Thyroid gland (tissue), 4 donors: ENCODE data around the gene ALDH2. TPM values are rescaled to one million over a fixed set of nuclear protein-coding genes. Genes with fewer than 3 reads are reported as not detected.
A peak's percentile ranks its signal among the peaks of the same experiment; 100 is the strongest.
"Not testable (repeated sequence)": the region's sequence is repeated elsewhere in the genome, so short reads cannot be mapped to it uniquely, and the experiment has no call there.

Experiments used
- DNase-seq, 2 donors: peaks; one replicate each; pipeline ENCODE4 v3.0.0-alpha.2; 2019
- H3K27ac ChIP-seq, 3 donors: fragments of 200-600 bp; sonication (generic); 1 replicate in 2 of 3; 2 replicates in 1 of 3; pipeline ENCODE4 v1.5.1; 2016 to 2019; ENCODE audit warnings: mild to moderate bottlenecking in 1 of 3, moderate library complexity in 1 of 3
- H3K27me3 ChIP-seq: fragments of 200-600 bp; sonication (generic); one replicate; pipeline ENCODE4 v1.5.1; 2019
- H3K36me3 ChIP-seq, 2 donors: fragments of 200-600 bp; sonication (generic); one replicate each; pipeline ENCODE4 v1.5.1; 2016 to 2019
- H3K4me1 ChIP-seq, 2 donors: fragments of 200-600 bp; sonication (generic); one replicate each; pipeline ENCODE4 v1.5.1; 2017 to 2019
- H3K4me3 ChIP-seq, 3 donors: fragments of 200-600 bp; sonication (generic); replicated peaks in 1 of 3; 1 replicate in 2 of 3; 2 replicates in 1 of 3; pipeline ENCODE4 v1.5.1; 2016; ENCODE audit warnings: mild to moderate bottlenecking in 1 of 3
- H3K9me3 ChIP-seq: fragments of 200-600 bp; sonication (generic); one replicate; pipeline ENCODE4 v1.5.1; 2017
- CTCF ChIP-seq, 6 experiments: fragments of 200-600 bp in 3 of 6; fragments of 450-650 bp in 3 of 6; sonication (generic) in 3 of 6; IDR thresholded peaks; one replicate each; pipeline ENCODE4 v1.5.1; 2016 to 2019; ENCODE audit warnings: antibody characterized with exemption in 6 of 6, mild to moderate bottlenecking in 2 of 6, inconsistent platforms in 1 of 6, moderate library complexity in 1 of 6
- POLR2A ChIP-seq, 2 donors: fragments of 450-650 bp; IDR thresholded peaks; one replicate each; pipeline ENCODE4 v1.6.1; 2017; ENCODE audit warnings: antibody characterized with exemption in 2 of 2, mild to moderate bottlenecking in 2 of 2, moderate library complexity in 1 of 2
- WGBS, 2 donors: methylation state at CpG; one replicate each; pipeline ENCODE4 v1.1.5; 2017; 5-methylcytosine and 5-hydroxymethylcytosine counted together
- intact Hi-C: fragments of 100-400 bp; cut with DNase I; formaldehyde crosslinking; loops from one replicate; pipeline ENCODE4 v1.15.1; 2023
- total RNA-seq, 4 donors: library from RNA; depleted of rRNA; stranded (reverse); fragments of >200 nt; gene quantifications; one replicate each; pipeline ENCODE4 v1.2.3, GENCODE V29; 2016

ALDH2 gene
- total RNA-seq = 100 to 1,000 TPM in 2 of 4 donors, 10 to 100 TPM in 2; 90.7 to 112 (median 97.8) TPM

GRCh38 chr12:111766608-111767361, at the start of gene ALDH2:
Gene ALDH2 (plus strand): TSS chr12:111766933. CDS start chr12:111766983, 50 bp downstream.
- intact Hi-C loops = no loop called here
- peak within 1 kb of the TSS; percentile 68 to 78 (median 77) for H3K27ac ChIP-seq
- H3K4me3 ChIP-seq = peak within 1 kb of the TSS; percentile 11 to 96 (median 59)
- TF ChIP-seq CTCF (IDR thresholded peaks at IDR 0.05) = no peak
- TF ChIP-seq POLR2A (IDR thresholded peaks at IDR 0.05) = peak; percentile 11 to 91
- peaks cover 22 to 31% of the 10 kb centered on the region in 2 donors for H3K4me1 ChIP-seq
- H3K36me3 ChIP-seq = no peaks in the 10 kb centered on the region
- no peaks in the 10 kb centered on the region for H3K9me3 ChIP-seq
- DNase-seq = peak; percentile 78
- WGBS, 2 donors = 1 to 3% methylated on average over 10 to 20 of the region's 73 CpGs
- no peaks in the 10 kb centered on the region for H3K27me3 ChIP-seq

- H3K27me3 ChIP-seq, H3K27ac ChIP-seq, H3K9me3 ChIP-seq, H3K4me3 ChIP-seq, intact Hi-C loops, H3K4me1 ChIP-seq, H3K36me3 ChIP-seq, DNase-seq: not testable (repeated sequence)
- 93 to 97% methylated on average over 10 of the region's 10 CpGs for WGBS, 2 donors
Measured at GRCh38 chr12:111719316-111719715, 47.4 kb upstream of the ALDH2 start.

- H3K4me3 ChIP-seq = no peak overlapping the region
- no peaks in the 10 kb centered on the region for H3K9me3 ChIP-seq
- H3K36me3 ChIP-seq = peaks cover 3 to 8% of the 10 kb centered on the region in 2 donors
- no peak overlapping the region for H3K27ac ChIP-seq
- WGBS, 2 donors = 97% methylated on average over 6 of the region's 6 CpGs
- intact Hi-C loops = no loop called here
- DNase-seq = no peak
- H3K27me3 ChIP-seq = no peaks in the 10 kb centered on the region
- peaks cover 0 to 4% of the 10 kb centered on the region in 2 donors for H3K4me1 ChIP-seq
- TF ChIP-seq POLR2A (IDR thresholded peaks at IDR 0.05) = no peak
- no peak for TF ChIP-seq CTCF (IDR thresholded peaks at IDR 0.05)
Measured at GRCh38 chr12:111720457-111720856, 46.3 kb upstream of the ALDH2 start.

- 97 to 100% methylated on average over 13 to 36 of the region's 46 CpGs for WGBS, 2 donors
- intact Hi-C loops, H3K9me3 ChIP-seq, H3K27me3 ChIP-seq, H3K4me3 ChIP-seq, DNase-seq, H3K4me1 ChIP-seq, H3K27ac ChIP-seq: not testable (repeated sequence)
- peaks cover 3 to 17% of the 10 kb centered on the region in 2 donors for H3K36me3 ChIP-seq
Measured at GRCh38 chr12:111723646-111724360, 42.9 kb upstream of the ALDH2 start.

- DNase-seq = no peak
- no peaks in the 10 kb centered on the region for H3K27me3 ChIP-seq
- H3K4me3 ChIP-seq = no peak overlapping the region
- WGBS, 2 donors = 97 to 98% methylated on average over 2 of the region's 2 CpGs
- H3K36me3 ChIP-seq = peaks cover 10 to 20% of the 10 kb centered on the region in 2 donors
- no peaks in the 10 kb centered on the region for H3K4me1 ChIP-seq
- TF ChIP-seq POLR2A (IDR thresholded peaks at IDR 0.05) = no peak
- TF ChIP-seq CTCF (IDR thresholded peaks at IDR 0.05) = no peak
- no peaks in the 10 kb centered on the region for H3K9me3 ChIP-seq
- no peak overlapping the region for H3K27ac ChIP-seq
- intact Hi-C loops = no loop called here
Measured at GRCh38 chr12:111728795-111729194, 37.9 kb upstream of the ALDH2 start.

- Histone ChIP-seq H3K27ac (no peak overlapping the region), H3K27me3 (no peaks in the 10 kb centered on the region), H3K4me3 (no peak overlapping the region), H3K4me1 (no peaks in the 10 kb centered on the region), H3K36me3 (peaks cover 18 to 26% of the 10 kb centered on the region in 2 donors), H3K9me3 (no peaks in the 10 kb centered on the region)
- no peak for TF ChIP-seq POLR2A (IDR thresholded peaks at IDR 0.05)
- TF ChIP-seq CTCF (IDR thresholded peaks at IDR 0.05) = no peak
- DNase-seq = no peak
- intact Hi-C loops = no loop called here
- WGBS, 2 donors = 85 to 92% methylated on average over 9 of the region's 9 CpGs
Measured at GRCh38 chr12:111730420-111730819, 36.3 kb upstream of the ALDH2 start.
